PFSK-1 (cell line): Measurements from ENCODE around the gene ESPNL.

Source experiments
- FOXP2 ChIP-seq: optimal IDR thresholded peaks from 2 replicates; pipeline ENCODE3; 2011; ENCODE audit warnings: borderline replicate concordance, control low read depth, inconsistent platforms; ENCODE audit not compliant: insufficient read depth; ENCODE audit errors: extremely low read length, extremely low read depth
- POLR2AphosphoS5 ChIP-seq: IDR thresholded peaks from 2 replicates; pipeline ENCODE4 v1.6.1; 2012; ENCODE audit warnings: low read depth, mild to moderate bottlenecking, control low read depth, low read length, moderate library complexity
- SIN3A ChIP-seq: IDR thresholded peaks from 2 replicates; pipeline ENCODE4 v1.6.1; 2012; ENCODE audit warnings: mild to moderate bottlenecking, low read length, moderate library complexity, borderline replicate concordance; ENCODE audit not compliant: insufficient read depth
- TAF1 ChIP-seq: IDR thresholded peaks from 2 replicates; pipeline ENCODE4 v1.6.1; 2012; ENCODE audit warnings: low read length, control low read depth, borderline replicate concordance; ENCODE audit not compliant: insufficient read depth
- TF ChIP-seq, protein P1 (sequence below), 2 experiments: IDR thresholded peaks; 2 replicates each; pipeline versions ENCODE4 v1.6.1 to v1.8.0; 2011 to 2012; ENCODE audit warnings: low read depth in 2 of 2, low read length in 2 of 2, control low read depth in 1 of 2, inconsistent platforms in 1 of 2, mild to moderate bottlenecking in 1 of 2, moderate library complexity in 1 of 2; ENCODE audit not compliant: insufficient read depth in 1 of 2

Gene ESPNL

DNA sequence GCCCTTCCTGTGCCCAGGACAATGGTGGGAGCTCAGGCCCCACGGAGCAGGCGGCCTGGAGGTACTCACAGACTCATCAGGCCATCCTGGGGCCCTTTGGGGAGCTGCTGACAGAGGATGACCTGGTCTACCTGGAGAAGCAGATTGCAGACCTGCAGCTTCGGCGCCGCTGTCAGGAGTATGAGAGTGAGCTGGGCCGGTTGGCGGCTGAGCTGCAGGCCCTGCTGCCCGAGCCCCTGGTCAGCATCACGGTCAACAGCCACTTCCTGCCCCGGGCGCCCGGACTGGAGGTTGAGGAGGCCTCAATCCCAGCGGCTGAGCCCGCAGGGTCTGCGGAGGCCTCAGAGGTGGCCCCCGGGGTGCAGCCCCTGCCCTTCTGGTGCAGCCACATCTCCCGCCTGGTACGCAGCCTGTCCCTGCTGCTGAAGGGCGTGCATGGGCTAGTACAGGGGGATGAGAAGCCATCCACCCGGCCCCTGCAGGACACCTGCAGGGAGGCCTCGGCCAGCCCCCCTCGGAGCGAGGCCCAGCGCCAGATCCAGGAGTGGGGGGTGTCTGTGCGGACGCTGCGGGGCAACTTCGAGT lies 30.1 kb downstream of the ESPNL start:
- no peak for TF ChIP-seq POLR2AphosphoS5
- no peak for TF ChIP-seq SIN3A
- no peak for TF ChIP-seq TAF1
- TF ChIP-seq, protein P1, sequence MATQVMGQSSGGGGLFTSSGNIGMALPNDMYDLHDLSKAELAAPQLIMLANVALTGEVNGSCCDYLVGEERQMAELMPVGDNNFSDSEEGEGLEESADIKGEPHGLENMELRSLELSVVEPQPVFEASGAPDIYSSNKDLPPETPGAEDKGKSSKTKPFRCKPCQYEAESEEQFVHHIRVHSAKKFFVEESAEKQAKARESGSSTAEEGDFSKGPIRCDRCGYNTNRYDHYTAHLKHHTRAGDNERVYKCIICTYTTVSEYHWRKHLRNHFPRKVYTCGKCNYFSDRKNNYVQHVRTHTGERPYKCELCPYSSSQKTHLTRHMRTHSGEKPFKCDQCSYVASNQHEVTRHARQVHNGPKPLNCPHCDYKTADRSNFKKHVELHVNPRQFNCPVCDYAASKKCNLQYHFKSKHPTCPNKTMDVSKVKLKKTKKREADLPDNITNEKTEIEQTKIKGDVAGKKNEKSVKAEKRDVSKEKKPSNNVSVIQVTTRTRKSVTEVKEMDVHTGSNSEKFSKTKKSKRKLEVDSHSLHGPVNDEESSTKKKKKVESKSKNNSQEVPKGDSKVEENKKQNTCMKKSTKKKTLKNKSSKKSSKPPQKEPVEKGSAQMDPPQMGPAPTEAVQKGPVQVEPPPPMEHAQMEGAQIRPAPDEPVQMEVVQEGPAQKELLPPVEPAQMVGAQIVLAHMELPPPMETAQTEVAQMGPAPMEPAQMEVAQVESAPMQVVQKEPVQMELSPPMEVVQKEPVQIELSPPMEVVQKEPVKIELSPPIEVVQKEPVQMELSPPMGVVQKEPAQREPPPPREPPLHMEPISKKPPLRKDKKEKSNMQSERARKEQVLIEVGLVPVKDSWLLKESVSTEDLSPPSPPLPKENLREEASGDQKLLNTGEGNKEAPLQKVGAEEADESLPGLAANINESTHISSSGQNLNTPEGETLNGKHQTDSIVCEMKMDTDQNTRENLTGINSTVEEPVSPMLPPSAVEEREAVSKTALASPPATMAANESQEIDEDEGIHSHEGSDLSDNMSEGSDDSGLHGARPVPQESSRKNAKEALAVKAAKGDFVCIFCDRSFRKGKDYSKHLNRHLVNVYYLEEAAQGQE (IDR thresholded peaks at IDR 0.05; ENCODE audit: insufficient read depth in 1 of 2, low read depth in 2 of 2, low read length in 2 of 2) = no peak
- TF ChIP-seq FOXP2 = no peak

DNA sequence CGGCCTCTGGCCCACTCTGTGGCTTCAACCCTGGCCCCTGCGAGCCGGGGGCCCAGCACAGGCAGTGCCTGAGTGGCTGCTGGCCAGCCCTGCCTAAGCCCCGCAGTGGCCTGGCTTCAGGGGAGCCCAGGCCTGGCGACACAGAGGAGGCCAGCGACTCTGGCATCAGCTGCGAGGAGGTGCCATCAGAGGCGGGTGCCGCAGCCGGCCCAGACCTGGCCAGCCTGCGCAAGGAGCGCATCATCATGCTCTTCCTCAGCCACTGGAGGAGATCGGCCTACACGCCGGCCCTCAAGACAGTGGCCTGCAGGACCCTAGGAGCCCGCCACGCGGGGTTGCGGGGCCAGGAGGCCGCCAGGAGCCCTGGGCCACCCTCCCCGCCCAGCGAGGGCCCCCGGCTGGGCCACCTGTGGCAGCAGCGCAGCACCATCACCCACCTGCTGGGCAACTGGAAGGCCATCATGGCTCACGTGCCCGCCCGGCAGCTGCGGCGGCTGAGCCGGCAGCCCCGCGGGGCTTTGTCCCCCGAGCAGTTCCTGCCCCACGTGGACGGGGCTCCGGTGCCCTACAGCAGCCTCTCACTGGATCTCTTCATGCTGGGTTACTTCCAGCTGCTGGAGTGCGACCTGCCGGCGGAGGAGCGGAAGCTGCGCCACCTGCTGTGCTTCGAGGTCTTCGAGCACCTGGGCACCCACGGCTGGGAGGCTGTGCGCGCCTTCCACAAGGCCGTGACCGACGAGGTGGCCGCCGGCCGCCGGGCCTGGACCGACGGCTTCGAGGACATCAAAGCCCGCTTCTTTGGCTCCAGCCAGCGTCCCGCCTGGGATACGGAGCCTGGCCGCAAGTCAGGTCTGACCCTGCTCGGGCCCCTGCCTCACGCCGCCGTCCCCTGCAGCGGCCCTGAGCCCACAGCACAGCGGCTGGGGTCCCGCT lies 30.8 kb downstream of the ESPNL start:
- TF ChIP-seq TAF1 (no peak), SIN3A (no peak), FOXP2 (no peak), POLR2AphosphoS5 (no peak)
- TF ChIP-seq, protein P1 (IDR thresholded peaks at IDR 0.05; ENCODE audit: insufficient read depth in 1 of 2, low read depth in 2 of 2, low read length in 2 of 2) = no peak

DNA sequence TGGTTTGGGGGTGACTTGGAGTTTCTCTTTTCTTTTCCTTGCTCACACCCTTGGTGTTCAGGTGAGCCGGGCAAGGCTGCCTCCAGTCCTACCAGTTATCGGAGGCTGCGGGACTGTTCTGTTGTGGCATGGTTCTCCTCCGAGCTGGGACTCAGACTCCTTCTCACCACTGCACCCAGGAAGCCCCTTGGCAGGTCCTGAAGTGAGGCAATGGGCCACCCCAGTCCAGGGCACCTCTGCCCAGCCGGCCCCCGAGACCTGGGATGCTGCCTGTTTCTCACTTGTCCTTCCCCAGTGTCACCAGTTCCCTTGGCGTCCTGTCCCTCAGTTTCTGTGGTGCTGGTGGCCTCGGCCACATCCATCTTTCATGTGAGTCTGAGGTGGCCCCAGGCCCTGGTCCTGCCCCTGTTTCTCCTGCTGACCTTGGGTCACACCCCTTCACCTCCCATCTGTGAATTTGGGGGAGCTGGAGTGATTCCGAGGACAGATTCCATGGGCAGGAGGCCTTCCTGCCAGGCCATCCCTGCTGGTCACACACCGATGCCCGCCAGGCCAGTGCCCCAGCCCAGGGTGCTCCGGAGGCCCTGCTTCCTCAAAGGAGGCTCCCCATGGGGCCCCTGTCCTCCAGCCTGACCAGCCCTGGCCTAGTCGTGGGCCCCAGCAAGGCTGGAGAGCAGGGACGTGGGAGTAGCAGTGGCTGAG lies 31.8 kb downstream of the ESPNL start:
- TF ChIP-seq SIN3A = no peak
- TF ChIP-seq, protein P1 (IDR thresholded peaks at IDR 0.05; ENCODE audit: insufficient read depth in 1 of 2, low read depth in 2 of 2, low read length in 2 of 2) = no peak
- TF ChIP-seq POLR2AphosphoS5 = no peak
- TF ChIP-seq FOXP2 = no peak
- TF ChIP-seq TAF1 = no peak

DNA sequence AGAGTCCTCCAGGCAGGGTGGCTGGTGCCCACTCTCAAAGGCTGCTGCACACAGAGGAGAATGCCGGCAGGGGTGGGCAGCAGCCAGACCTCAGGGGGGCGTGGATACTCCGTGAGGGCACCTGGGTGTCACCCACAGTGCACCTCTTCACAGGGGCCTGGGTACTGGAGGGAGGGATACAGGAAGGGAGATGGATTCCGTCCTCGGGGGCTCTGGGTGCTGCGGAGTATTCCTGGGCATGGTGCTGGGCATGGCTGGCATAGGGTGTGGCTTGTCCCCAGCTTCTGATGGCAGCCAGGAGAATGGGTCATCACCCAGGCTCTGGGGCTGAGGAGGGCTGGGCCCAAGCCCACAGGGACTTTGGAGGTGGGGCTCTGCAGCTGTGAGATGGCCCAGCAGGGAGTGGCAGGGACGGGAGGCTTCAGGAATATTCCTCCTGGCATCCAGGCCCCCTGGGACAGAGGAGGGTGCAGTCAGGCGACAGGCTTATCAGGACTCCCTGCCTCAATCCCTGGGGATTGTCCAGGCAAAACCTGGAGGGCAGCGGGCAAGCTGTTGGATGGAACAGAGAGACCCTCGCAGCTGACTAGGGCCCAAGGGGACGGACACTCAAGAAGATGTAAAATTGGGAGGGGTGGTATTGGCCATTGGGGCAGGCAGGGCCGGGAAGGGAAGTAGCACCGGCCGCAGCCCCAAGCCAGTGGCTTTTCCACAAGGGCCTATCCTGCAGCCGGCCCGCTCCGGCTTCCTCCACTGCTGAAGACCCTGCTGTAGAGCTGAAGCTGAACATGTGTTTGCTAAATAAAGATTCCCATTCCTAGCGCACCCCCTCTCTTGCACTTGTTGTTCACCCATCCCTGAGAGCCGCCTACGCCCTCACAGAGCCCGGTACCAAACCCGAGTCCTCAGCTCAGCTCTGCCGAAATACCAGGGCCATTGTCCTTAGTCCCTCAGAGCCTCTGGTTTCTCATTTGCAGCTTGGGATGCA lies 32.6 kb downstream of the ESPNL start:
- TF ChIP-seq TAF1 (no peak), POLR2AphosphoS5 (no peak), SIN3A (no peak), FOXP2 (no peak)
- TF ChIP-seq, protein P1 (IDR thresholded peaks at IDR 0.05; ENCODE audit: insufficient read depth in 1 of 2, low read depth in 2 of 2, low read length in 2 of 2) = no peak
